ENCODE results near the gene MAGOH.
"Not testable (repeated sequence)": the region's sequence is repeated elsewhere in the genome, so short reads cannot be mapped to it uniquely, and the experiment has no call there.

The MAGOH gene

DNA sequence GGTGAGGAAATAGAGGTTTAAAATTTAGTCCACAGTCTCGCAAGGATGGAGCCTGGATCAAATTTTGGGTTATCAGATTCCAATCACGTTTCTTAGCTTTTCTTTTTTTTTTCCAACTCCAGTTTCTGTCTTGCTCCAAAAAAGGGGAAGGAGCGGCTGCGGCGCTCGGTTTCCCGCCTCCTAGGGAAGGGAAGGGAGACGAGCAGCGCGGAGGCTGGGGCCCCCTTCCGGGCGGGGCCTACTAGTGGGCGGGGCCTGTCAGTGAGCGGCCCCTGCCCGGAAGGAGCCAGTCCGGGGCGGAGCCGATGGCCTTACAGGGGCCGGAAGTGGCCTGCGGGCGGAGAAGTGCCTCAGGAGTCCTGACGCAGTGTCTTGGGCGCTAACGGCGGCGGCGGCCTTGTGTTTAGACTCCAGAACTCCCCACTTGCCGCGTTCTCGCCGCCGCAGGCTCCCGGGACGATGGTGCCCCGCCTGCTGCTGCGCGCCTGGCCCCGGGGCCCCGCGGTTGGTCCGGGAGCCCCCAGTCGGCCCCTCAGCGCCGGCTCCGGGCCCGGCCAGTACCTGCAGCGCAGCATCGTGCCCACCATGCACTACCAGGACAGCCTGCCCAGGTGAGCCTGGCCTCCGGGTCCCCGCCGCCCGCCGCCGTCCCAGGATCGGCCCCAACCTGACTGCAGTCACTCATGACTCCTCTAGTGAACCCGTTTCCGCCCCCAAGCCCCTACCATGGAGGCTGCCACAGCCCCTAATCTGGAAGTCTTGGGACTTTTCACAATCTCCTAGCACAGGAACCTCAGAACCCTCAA lies 41.6 kb downstream of the MAGOH start, which contains the start of gene CPT2:
CPT2 (plus strand) TSS at position 340 of the 806 bp plus-strand sequence; CDS start at position 460, 120 bp downstream.
- no peaks in the 10 kb centered on the region for H3K9me3 ChIP-seq (ENCODE audit: control insufficient read depth in 1 of 2, low read length in 2 of 2)

DNA sequence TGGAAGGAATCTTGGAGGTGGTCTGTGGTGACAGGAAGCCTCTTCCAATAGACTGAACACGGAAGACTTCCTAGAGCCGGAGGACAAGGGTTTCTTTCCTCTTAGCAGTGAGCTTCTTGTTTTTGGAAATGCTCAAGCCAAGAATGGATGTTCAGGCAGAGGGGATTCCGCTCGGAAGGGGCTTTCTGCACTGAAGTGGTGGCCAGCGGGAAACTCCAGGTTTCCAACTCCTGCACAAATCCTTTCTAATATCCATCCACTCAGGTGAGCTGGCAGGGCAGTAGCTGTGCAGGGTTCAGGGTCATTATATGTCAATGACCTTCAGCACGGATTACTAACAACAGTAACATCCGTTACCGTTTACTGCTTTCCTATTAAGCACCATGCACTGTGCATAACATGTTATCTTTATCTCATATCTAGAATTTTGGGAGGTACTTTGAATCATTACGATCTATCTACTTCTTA lies 42.3 kb downstream of the MAGOH start:
- Histone ChIP-seq H3K27me3 (ENCODE audit: low read depth, low read length) (no peaks in the 10 kb centered on the region), H3K9me3 (ENCODE audit: control insufficient read depth in 1 of 2, low read length in 2 of 2) (no peaks in the 10 kb centered on the region), H3K36me3 (ENCODE audit: control insufficient read depth in 1 of 2, insufficient read depth in 2 of 2, low read length in 2 of 2) (peaks cover 5 to 6% of the 10 kb centered on the region in 2 donors), H3K4me3 (ENCODE audit: low read depth in 1 of 2, low read length in 2 of 2) (peak overlapping the region; percentile 85 to 95), H3K4me1 (ENCODE audit: control insufficient read depth in 1 of 2, insufficient read depth in 2 of 2, low read length in 2 of 2) (peaks cover 14 to 22% of the 10 kb centered on the region in 2 donors), H3K27ac (ENCODE audit: low read length) (peak overlapping the region; percentile 59)

More for the DNA sequence above, 41.6 kb downstream of the MAGOH start, which contains the start of gene CPT2:
- Histone ChIP-seq H3K4me1 (ENCODE audit: control insufficient read depth in 1 of 2, insufficient read depth in 2 of 2, low read length in 2 of 2) (peaks cover 14 to 22% of the 10 kb centered on the region in 2 donors), H3K36me3 (ENCODE audit: control insufficient read depth in 1 of 2, insufficient read depth in 2 of 2, low read length in 2 of 2) (peaks cover 8 to 11% of the 10 kb centered on the region in 2 donors), H3K27me3 (ENCODE audit: low read depth, low read length) (no peaks in the 10 kb centered on the region), H3K4me3 (ENCODE audit: low read depth in 1 of 2, low read length in 2 of 2) (peak within 1 kb of the TSS; percentile 85 to 95), H3K27ac (ENCODE audit: low read length) (peak within 1 kb of the TSS; percentile 99)

DNA sequence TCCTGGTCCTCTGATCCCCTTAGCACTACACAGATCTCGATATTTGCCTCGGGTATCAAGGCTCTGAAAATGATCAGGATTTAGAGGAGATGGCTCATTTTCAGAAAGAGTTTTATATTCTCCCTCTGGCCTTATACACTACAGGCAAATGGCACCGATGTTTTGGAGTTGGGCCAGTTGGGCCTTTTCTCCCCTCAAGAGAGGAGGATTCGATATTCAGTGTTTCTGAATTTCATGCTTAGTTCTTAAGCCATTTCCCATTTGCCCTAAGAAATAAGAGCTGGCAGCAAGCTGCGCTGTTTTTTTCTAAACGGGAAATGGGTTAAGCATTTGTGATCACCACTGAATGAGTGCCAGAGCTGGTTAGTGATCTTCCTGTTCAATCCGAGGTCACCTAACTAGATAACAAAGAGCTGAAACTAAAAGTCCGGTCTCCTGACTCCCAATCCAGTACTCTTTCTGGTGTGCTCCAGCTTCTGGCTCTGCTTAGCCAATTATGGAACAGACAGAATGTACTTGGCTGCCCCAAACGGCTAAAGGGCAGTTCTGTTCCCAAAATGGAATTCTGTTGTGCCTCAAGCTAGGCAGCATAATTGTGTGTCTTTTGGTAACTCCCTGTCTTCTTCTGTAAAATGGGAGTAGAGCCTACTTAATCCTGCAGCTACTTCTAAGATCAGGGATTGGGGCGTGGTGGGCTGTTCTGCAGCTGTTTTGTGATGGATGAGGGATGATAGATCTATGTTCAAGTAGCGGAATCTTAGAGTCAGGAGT lies 42.9 kb downstream of the MAGOH start:
- Histone ChIP-seq H3K27me3 (ENCODE audit: low read depth, low read length) (no peaks in the 10 kb centered on the region), H3K36me3 (ENCODE audit: control insufficient read depth in 1 of 2, insufficient read depth in 2 of 2, low read length in 2 of 2) (no peaks in the 10 kb centered on the region), H3K4me3 (ENCODE audit: low read depth in 1 of 2, low read length in 2 of 2) (peak overlapping the region in 1 of 2 donors; percentile 95), H3K27ac (ENCODE audit: low read length) (peak overlapping the region; percentile 40), H3K4me1 (ENCODE audit: control insufficient read depth in 1 of 2, insufficient read depth in 2 of 2, low read length in 2 of 2) (peaks cover 14 to 22% of the 10 kb centered on the region in 2 donors), H3K9me3 (ENCODE audit: control insufficient read depth in 1 of 2, low read length in 2 of 2) (no peaks in the 10 kb centered on the region)

DNA sequence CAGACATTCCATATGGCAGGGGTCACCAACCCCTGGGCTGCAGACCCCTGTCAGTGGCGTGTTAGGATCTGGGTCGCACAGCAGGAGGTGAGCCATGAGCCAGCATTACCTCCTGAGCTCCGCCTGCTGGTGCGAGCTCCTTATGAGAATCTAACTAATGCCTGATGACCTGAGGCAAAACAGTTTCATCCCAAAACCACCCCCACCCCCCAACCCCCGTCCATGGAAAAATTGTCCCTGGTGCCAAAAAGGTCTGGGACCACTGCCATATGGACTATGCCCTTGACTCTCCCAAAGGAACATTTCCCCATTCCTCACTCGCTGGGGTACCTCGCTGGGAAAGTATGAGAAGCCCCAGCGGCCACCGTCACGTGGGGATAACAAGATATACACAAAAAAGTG lies 48.1 kb downstream of the MAGOH start:
- Histone ChIP-seq H3K9me3 (ENCODE audit: control insufficient read depth in 1 of 2, low read length in 2 of 2) (no peaks in the 10 kb centered on the region), H3K27ac (ENCODE audit: low read length) (no peak overlapping the region), H3K27me3 (ENCODE audit: low read depth, low read length) (no peaks in the 10 kb centered on the region), H3K4me1 (ENCODE audit: control insufficient read depth in 1 of 2, insufficient read depth in 2 of 2, low read length in 2 of 2) (no peaks in the 10 kb centered on the region), H3K36me3 (ENCODE audit: control insufficient read depth in 1 of 2, insufficient read depth in 2 of 2, low read length in 2 of 2) (no peaks in the 10 kb centered on the region), H3K4me3 (ENCODE audit: low read depth in 1 of 2, low read length in 2 of 2) (no peak overlapping the region)

DNA sequence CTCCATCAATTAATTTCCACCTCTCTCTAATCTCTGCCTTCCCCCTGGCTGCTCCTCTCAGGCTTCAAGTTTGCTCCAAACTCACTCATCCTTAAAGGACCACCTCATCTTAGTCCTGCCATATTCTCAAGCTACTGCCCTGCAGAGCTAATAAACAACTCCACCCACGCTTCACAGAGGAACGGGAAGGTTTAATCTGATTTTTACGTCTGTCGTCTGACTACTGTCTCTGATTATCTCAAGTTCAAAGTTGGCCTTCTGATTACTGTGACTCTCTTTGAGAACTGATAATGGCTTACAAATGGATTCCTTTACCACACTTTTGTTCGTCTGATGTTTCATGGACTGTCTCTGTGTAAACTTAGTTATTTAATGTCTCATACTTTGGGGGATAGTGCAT lies 49.3 kb downstream of the MAGOH start:
- H3K9me3 ChIP-seq (ENCODE audit: control insufficient read depth in 1 of 2, low read length in 2 of 2), result no peaks in the 10 kb centered on the region
- no peak overlapping the region for H3K27ac ChIP-seq (ENCODE audit: low read length)
- no peaks in the 10 kb centered on the region for H3K36me3 ChIP-seq (ENCODE audit: control insufficient read depth in 1 of 2, insufficient read depth in 2 of 2, low read length in 2 of 2)
- H3K4me1 ChIP-seq (ENCODE audit: control insufficient read depth in 1 of 2, insufficient read depth in 2 of 2, low read length in 2 of 2), result no peaks in the 10 kb centered on the region
- no peak overlapping the region for H3K4me3 ChIP-seq (ENCODE audit: low read depth in 1 of 2, low read length in 2 of 2)
- no peaks in the 10 kb centered on the region for H3K27me3 ChIP-seq (ENCODE audit: low read depth, low read length)

DNA sequence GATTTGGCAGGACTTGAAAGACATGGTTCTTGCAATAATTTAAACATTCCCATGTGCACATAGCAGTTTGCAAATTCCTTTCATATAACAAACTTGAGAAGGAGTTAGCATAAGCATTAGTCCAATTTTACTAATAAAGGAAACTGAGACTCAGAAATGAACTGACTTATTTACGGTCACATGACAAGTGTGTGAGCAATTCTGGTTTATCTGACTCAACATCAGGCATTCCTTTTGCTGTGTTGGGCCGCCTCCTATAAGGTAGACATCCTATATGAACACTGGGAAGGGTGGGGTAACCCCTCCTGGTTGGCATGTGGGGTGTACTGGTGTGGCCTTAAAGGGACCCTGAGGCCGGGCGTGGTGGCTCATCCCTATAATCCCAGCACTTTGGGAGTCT lies 50.2 kb downstream of the MAGOH start:
- Histone ChIP-seq H3K36me3 (ENCODE audit: control insufficient read depth in 1 of 2, insufficient read depth in 2 of 2, low read length in 2 of 2) (no peaks in the 10 kb centered on the region), H3K27ac (ENCODE audit: low read length) (no peak overlapping the region), H3K4me1 (ENCODE audit: control insufficient read depth in 1 of 2, insufficient read depth in 2 of 2, low read length in 2 of 2) (no peaks in the 10 kb centered on the region), H3K4me3 (ENCODE audit: low read depth in 1 of 2, low read length in 2 of 2) (no peak overlapping the region), H3K9me3 (ENCODE audit: control insufficient read depth in 1 of 2, low read length in 2 of 2) (no peaks in the 10 kb centered on the region), H3K27me3 (ENCODE audit: low read depth, low read length) (no peaks in the 10 kb centered on the region)

DNA sequence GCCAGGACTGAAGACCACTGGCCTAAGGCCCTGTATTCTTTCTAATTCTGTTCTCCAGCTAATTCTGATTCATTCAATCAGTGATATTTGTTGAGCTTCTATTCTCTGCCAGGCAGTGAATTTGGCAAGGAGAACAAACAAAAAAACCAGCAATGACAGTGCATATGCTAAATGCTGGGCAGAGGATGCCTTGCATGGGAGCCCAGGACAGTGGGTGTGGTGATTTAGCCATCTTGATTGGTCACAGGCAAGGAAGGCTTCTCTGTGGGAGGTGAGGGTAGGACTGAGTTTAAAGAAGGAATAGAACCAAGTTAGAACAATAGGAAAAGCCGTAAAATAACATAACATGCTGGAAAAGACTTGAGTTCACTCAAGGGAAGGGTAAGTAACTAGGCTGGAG lies 50.9 kb downstream of the MAGOH start:
- Histone ChIP-seq H3K36me3 (ENCODE audit: control insufficient read depth in 1 of 2, insufficient read depth in 2 of 2, low read length in 2 of 2) (no peaks in the 10 kb centered on the region), H3K27me3 (ENCODE audit: low read depth, low read length) (no peaks in the 10 kb centered on the region), H3K4me1 (ENCODE audit: control insufficient read depth in 1 of 2, insufficient read depth in 2 of 2, low read length in 2 of 2) (peaks cover 0 to 1% of the 10 kb centered on the region in 2 donors), H3K4me3 (ENCODE audit: low read depth in 1 of 2, low read length in 2 of 2) (no peak overlapping the region), H3K27ac (ENCODE audit: low read length) (no peak overlapping the region), H3K9me3 (ENCODE audit: control insufficient read depth in 1 of 2, low read length in 2 of 2) (no peaks in the 10 kb centered on the region)

DNA sequence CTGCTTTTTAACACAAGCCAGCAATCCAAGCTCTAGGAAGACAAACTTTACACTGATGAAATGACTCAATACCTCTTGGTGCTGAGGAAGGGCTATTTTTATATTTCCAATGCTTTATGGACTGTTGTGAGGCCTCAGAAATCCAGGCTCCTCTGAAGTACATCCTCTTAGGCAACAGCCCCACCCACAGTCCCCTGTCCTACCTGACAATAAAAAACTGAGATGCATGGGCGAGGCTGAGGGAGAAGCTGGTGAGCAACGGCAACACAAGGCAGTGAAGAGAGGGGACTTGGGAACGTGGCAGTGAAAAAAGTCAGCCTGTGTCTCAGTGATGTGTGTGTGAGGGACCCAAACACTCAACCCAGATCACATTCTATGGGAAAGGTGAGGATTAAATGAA lies 51.8 kb downstream of the MAGOH start:
- Histone ChIP-seq H3K27me3 (ENCODE audit: low read depth, low read length) (no peaks in the 10 kb centered on the region), H3K36me3 (ENCODE audit: control insufficient read depth in 1 of 2, insufficient read depth in 2 of 2, low read length in 2 of 2) (no peaks in the 10 kb centered on the region), H3K9me3 (ENCODE audit: control insufficient read depth in 1 of 2, low read length in 2 of 2) (no peaks in the 10 kb centered on the region), H3K4me3 (ENCODE audit: low read depth in 1 of 2, low read length in 2 of 2) (no peak overlapping the region), H3K27ac (ENCODE audit: low read length) (no peak overlapping the region), H3K4me1 (ENCODE audit: control insufficient read depth in 1 of 2, insufficient read depth in 2 of 2, low read length in 2 of 2) (peaks cover 5 to 7% of the 10 kb centered on the region in 2 donors)

DNA sequence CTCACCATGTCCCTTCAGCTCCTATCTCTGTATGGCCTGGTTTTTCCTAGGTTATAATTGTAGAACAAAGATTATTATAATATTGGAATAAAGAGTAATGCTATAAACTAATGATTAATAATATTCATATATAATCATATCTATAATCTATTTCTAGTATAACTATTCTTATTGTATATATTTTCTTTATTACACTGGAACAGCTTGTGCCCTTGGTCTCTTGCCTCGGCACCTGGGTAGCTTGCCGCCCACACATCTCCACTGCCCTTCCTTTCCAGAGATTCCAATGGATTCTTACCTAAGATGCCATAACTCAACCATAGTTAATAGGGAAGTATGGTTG lies 52.4 kb downstream of the MAGOH start:
- H3K9me3 ChIP-seq (ENCODE audit: control insufficient read depth in 1 of 2, low read length in 2 of 2); H3K36me3 ChIP-seq (ENCODE audit: control insufficient read depth in 1 of 2, insufficient read depth in 2 of 2, low read length in 2 of 2); H3K4me1 ChIP-seq (ENCODE audit: control insufficient read depth in 1 of 2, insufficient read depth in 2 of 2, low read length in 2 of 2); H3K27me3 ChIP-seq (ENCODE audit: low read depth, low read length); H3K4me3 ChIP-seq (ENCODE audit: low read depth in 1 of 2, low read length in 2 of 2); H3K27ac ChIP-seq (ENCODE audit: low read length): not testable (repeated sequence)

DNA sequence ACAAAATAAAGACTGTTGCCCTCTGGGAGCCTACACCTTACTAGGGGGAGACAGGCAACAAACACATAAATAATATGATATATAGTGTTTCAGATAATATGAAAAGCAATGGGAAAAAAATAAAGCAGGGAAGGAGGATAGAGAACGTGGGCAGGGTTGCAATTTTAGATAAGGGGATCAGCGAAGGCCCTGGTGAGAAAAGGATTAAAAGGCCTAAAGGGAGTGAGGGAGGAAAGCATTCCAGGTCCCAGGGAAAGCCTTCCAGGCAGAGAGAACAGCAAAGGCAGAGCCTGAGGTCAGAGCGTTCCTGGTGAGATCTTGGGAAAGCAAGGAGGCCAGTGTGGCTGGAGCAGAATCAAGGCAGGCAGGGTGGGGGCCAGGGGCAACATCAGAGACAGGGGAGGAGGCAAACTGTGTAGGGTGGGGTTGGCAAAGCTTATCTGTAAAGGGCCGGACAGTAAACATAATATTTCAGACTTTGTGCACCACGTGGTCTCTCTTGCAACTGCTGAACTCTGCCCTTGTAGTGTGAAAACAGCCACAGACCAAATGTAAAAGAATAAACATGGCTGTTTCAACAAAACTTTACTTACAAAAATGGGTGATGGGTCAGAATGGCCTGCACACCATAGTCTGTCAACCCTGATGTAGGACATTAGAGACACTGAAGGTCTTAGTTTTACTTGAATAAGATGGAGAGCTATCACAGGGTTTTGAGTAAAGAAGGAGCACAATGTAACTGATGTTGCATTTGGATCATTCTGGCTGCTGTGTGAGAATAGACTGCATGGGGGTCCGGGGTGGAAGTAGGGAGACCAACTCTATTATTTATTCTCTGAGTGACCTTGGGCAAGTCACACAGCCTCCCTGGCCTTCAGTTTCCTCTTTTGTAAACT lies 55.0 kb downstream of the MAGOH start:
- Histone ChIP-seq H3K4me3 (ENCODE audit: low read depth in 1 of 2, low read length in 2 of 2) (no peak overlapping the region), H3K4me1 (ENCODE audit: control insufficient read depth in 1 of 2, insufficient read depth in 2 of 2, low read length in 2 of 2) (peaks cover 5 to 7% of the 10 kb centered on the region in 2 donors), H3K27ac (ENCODE audit: low read length) (peak overlapping the region; percentile 32), H3K9me3 (ENCODE audit: control insufficient read depth in 1 of 2, low read length in 2 of 2) (no peaks in the 10 kb centered on the region), H3K27me3 (ENCODE audit: low read depth, low read length) (no peaks in the 10 kb centered on the region), H3K36me3 (ENCODE audit: control insufficient read depth in 1 of 2, insufficient read depth in 2 of 2, low read length in 2 of 2) (no peaks in the 10 kb centered on the region)

DNA sequence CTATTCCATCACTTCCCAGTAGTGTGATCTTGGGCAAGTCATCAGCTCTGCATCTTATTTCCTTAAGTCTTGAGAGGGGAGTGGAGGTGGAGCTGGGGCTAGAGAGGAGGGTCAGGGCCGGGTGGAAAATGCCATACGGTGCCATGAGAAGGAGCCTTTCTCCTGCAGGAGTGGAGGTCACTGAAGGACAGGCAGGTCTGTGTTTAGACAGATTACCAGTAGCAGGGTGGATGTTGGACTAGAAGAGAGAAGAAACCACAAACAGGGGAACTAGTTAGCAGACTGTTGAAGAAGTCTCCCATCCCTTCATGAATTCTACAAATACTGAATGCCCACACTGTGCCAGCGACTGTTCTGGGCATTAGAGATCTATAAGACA lies 55.6 kb downstream of the MAGOH start:
- H3K4me1 ChIP-seq (ENCODE audit: control insufficient read depth in 1 of 2, insufficient read depth in 2 of 2, low read length in 2 of 2), result peaks cover 5 to 7% of the 10 kb centered on the region in 2 donors
- peak overlapping the region; percentile 32 for H3K27ac ChIP-seq (ENCODE audit: low read length)
- no peaks in the 10 kb centered on the region for H3K27me3 ChIP-seq (ENCODE audit: low read depth, low read length)
- no peaks in the 10 kb centered on the region for H3K9me3 ChIP-seq (ENCODE audit: control insufficient read depth in 1 of 2, low read length in 2 of 2)
- no peaks in the 10 kb centered on the region for H3K36me3 ChIP-seq (ENCODE audit: control insufficient read depth in 1 of 2, insufficient read depth in 2 of 2, low read length in 2 of 2)
- H3K4me3 ChIP-seq (ENCODE audit: low read depth in 1 of 2, low read length in 2 of 2), result no peak overlapping the region

All from muscle layer of duodenum (tissue), 2 donors.